Tibial nerve (tissue), 3 donors: ENCODE measurements around the gene WWC1.

Experiments
- CTCF ChIP-seq, 5 experiments: fragments of 200-600 bp in 3 of 5; fragments of 450-650 bp in 2 of 5; sonication (generic) in 3 of 5; IDR thresholded peaks; one replicate each; pipeline ENCODE4 v1.5.1; 2016 to 2019; ENCODE audit warnings: antibody characterized with exemption in 5 of 5, mild to moderate bottlenecking in 3 of 5, moderate library complexity in 2 of 5
- POLR2A ChIP-seq, 2 donors: fragments of 450-650 bp; IDR thresholded peaks; one replicate each; pipeline ENCODE4 v1.6.1; 2017; ENCODE audit warnings: antibody characterized with exemption in 2 of 2, mild to moderate bottlenecking in 2 of 2, moderate library complexity in 2 of 2

GRCh38 chr5:168374532-168374931, 83.1 kb downstream of the WWC1 start:
- TF ChIP-seq CTCF (IDR thresholded peaks at IDR 0.05), result no peak
- TF ChIP-seq POLR2A (IDR thresholded peaks at IDR 0.05), result no peak
